WTC11 (cell line): ENCODE data around the gene OMA1. TPM values are rescaled to one million over a fixed set of nuclear protein-coding genes. Genes with fewer than 3 reads are reported as not detected.

Source experiments
- ATAC-seq: fragments of 200-7000 bp; cut with Tn5 transposase; 2 replicates; pipeline ENCODE4 v1.10.0; 2021; ENCODE audit warnings: mild to moderate bottlenecking, moderate library complexity
- CTCF ChIA-PET: fragments of 300-600 bp; sonication (Branson Sonifier 250); formaldehyde crosslinking; loops from one replicate; lab custom pipeline; 2021; ENCODE audit warnings: antibody characterized with exemption; lab: Charles Lee
- POLR2A ChIA-PET: fragments of 350-600 bp; sonication (Branson Sonifier 250); formaldehyde crosslinking; loops from one replicate; lab custom pipeline; 2021; ENCODE audit warnings: antibody characterized with exemption; lab: Charles Lee
- DNase-seq: peaks from one replicate; pipeline ENCODE4 v3.0.0; 2021; ENCODE audit warnings: low spot score
- H3K27ac Mint-ChIP-seq: 2 replicates; pipeline ENCODE4 v1.8.0; 2021; ENCODE audit warnings: mixed read lengths
- H3K27me3 Mint-ChIP-seq: 2 replicates; pipeline ENCODE4 v1.8.0; 2021; ENCODE audit warnings: low read depth, mild to moderate bottlenecking, moderate library complexity, mixed read lengths
- H3K36me3 Mint-ChIP-seq: 2 replicates; pipeline ENCODE4 v1.8.0; 2021; ENCODE audit warnings: mixed read lengths
- H3K4me1 Mint-ChIP-seq: 2 replicates; pipeline ENCODE4 v1.8.0; 2022; ENCODE audit warnings: mixed read lengths
- H3K4me3 Mint-ChIP-seq: 2 replicates; pipeline ENCODE4 v1.8.0; 2021; ENCODE audit warnings: mild to moderate bottlenecking, moderate library complexity, mixed read lengths
- H3K9me3 Mint-ChIP-seq: 2 replicates; pipeline ENCODE4 v1.8.0; 2021; ENCODE audit warnings: mixed read lengths
- ATF6 ChIP-seq: sonication (generic); formaldehyde crosslinking; IDR thresholded peaks from 2 replicates; pipeline ENCODE4 v1.8.1; 2023; ENCODE audit warnings: mild to moderate bottlenecking, missing genetic modification reagents
- CBFB ChIP-seq: sonication (generic); formaldehyde crosslinking; IDR thresholded peaks from 2 replicates; pipeline ENCODE4 v1.8.1; 2022; ENCODE audit warnings: mild to moderate bottlenecking, low read depth, missing genetic modification reagents
- CREM ChIP-seq: sonication (generic); formaldehyde crosslinking; IDR thresholded peaks from 2 replicates; pipeline ENCODE4 v1.8.1; 2022; ENCODE audit warnings: mild to moderate bottlenecking, missing genetic modification reagents, moderate library complexity
- FOXK1 ChIP-seq: sonication (generic); formaldehyde crosslinking; IDR thresholded peaks from 2 replicates; pipeline ENCODE4 v1.8.0; 2022; ENCODE audit warnings: mild to moderate bottlenecking, moderate library complexity, missing genetic modification reagents
- NFE2L1 ChIP-seq: sonication (generic); formaldehyde crosslinking; IDR thresholded peaks from 2 replicates; pipeline ENCODE4 v1.8.1; 2023; ENCODE audit warnings: missing genetic modification reagents
- PRRX2 ChIP-seq: fragments of 250-450 bp; sonication (Bioruptor Pico); IDR thresholded peaks from 2 replicates; pipeline ENCODE4 v1.8.0; 2021; ENCODE audit warnings: mild to moderate bottlenecking
- SMAD3 ChIP-seq: sonication (generic); formaldehyde crosslinking; IDR thresholded peaks from 2 replicates; pipeline ENCODE4 v1.8.0; 2022; ENCODE audit warnings: missing genetic modification reagents, mild to moderate bottlenecking, borderline replicate concordance
- SMAD4 ChIP-seq: sonication (generic); formaldehyde crosslinking; IDR thresholded peaks from 2 replicates; pipeline ENCODE4 v1.8.0; 2022; ENCODE audit warnings: mild to moderate bottlenecking, missing genetic modification reagents
- TEAD4 ChIP-seq: sonication (generic); formaldehyde crosslinking; IDR thresholded peaks from 2 replicates; pipeline ENCODE4 v1.8.0; 2022; ENCODE audit warnings: mild to moderate bottlenecking, missing genetic modification reagents
- ZNF396 ChIP-seq: fragments of 250-450 bp; sonication (Bioruptor Pico); IDR thresholded peaks from 2 replicates; pipeline ENCODE4 v1.8.0; 2021; ENCODE audit warnings: mild to moderate bottlenecking, moderate library complexity, borderline replicate concordance
- ZNF423 ChIP-seq: fragments of 250-450 bp; sonication (Bioruptor Pico); IDR thresholded peaks from 2 replicates; pipeline ENCODE4 v2.1.2; 2022; ENCODE audit warnings: mild to moderate bottlenecking, moderate library complexity
- total RNA-seq: library from RNA; stranded (reverse); gene quantifications from 3 replicates; pipeline ENCODE4 v1.2.3, GENCODE V29; 2021
- TF ChIP-seq, protein P1 (sequence below): fragments of 250-450 bp; sonication (Bioruptor Pico); IDR thresholded peaks from 2 replicates; pipeline ENCODE4 v1.9.0; 2021; ENCODE audit warnings: mild to moderate bottlenecking, borderline replicate concordance
- TF ChIP-seq, protein P2 (sequence below): sonication (generic); formaldehyde crosslinking; IDR thresholded peaks from 2 replicates; pipeline ENCODE4 v1.8.0; 2022; ENCODE audit warnings: mild to moderate bottlenecking, missing genetic modification reagents

OMA1 gene
- total RNA-seq, 1 experiment from 2014 or later, result 10.5 TPM

DNA sequence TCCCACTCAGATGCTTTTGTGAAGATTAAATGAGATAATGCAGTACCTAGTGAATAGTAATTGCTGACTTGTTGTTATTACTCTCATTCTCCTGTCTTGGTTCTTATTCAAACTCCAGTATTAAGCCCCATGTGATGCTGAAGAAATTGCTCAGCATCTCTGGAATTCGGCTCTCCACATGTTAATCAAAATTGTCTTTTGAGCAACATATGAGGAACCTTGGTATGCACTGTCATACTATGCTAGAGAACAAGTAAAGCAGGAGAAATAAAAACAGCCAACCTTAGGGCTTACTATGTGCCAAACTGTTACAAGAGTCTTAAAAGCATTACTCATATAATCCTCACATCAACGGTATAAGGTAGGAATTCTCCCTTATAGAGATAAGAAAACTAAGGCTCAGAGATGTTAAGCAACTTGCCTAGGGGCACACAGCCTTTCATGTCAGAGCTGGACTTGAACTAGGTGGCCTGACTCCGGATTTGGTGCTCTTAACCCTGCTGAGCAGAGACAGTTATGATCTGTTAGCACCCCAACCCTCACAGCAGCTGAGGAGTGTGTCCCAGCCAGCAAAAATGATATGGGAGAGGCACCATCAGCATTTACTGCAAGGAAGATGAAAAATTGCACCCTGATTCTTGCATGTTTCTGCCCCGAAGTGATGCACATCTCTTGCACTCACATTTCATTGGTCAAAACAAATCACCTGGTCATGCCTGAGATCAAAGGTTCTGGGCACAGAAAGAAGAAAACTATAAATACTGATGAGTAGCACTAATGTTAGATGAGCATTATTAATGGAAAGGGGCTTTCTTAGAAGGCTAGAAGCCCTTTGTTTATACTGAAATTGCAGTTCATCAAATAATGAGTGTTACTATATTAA is 102.3 kb downstream of the OMA1 start:
- Mint-ChIP-seq H3K36me3 (no peaks in the 10 kb centered on the region), H3K27me3 (no peaks in the 10 kb centered on the region), H3K4me1 (peaks cover 11% of the 10 kb centered on the region), H3K4me3 (no peak overlapping the region), H3K27ac (no peak overlapping the region), H3K9me3 (no peaks in the 10 kb centered on the region)
- DNase-seq (no peak), ATAC-seq (no peak)
- no peak for TF ChIP-seq SMAD4 (CRISPR knock-in tag)
- POLR2A ChIA-PET, result no interaction called here
- CTCF ChIA-PET, result no interaction called here

- CTCF ChIA-PET, result no interaction called here
These were observed 104.4 kb downstream of the OMA1 start for GRCh38 chr1:58442114-58442513.

GRCh38 chr1:58441699-58442098 is 104.8 kb downstream of the OMA1 start:
- ChIA-PET POLR2A (no interaction called here), CTCF (no interaction called here)
- peaks cover 13% of the 10 kb centered on the region for H3K4me1 Mint-ChIP-seq
- H3K27ac Mint-ChIP-seq, result no peak overlapping the region
- TF ChIP-seq ZNF423, result no peak
- ATAC-seq, result no peak
- no peaks in the 10 kb centered on the region for H3K27me3 Mint-ChIP-seq
- no peak for DNase-seq
- H3K4me3 Mint-ChIP-seq, result no peak overlapping the region
- H3K9me3 Mint-ChIP-seq, result no peaks in the 10 kb centered on the region
- no peaks in the 10 kb centered on the region for H3K36me3 Mint-ChIP-seq

More at GRCh38 chr1:58442114-58442513, 104.4 kb downstream of the OMA1 start:
- no peaks in the 10 kb centered on the region for H3K36me3 Mint-ChIP-seq
- TF ChIP-seq TEAD4 (CRISPR knock-in tag), result no peak
- TF ChIP-seq, protein P1, sequence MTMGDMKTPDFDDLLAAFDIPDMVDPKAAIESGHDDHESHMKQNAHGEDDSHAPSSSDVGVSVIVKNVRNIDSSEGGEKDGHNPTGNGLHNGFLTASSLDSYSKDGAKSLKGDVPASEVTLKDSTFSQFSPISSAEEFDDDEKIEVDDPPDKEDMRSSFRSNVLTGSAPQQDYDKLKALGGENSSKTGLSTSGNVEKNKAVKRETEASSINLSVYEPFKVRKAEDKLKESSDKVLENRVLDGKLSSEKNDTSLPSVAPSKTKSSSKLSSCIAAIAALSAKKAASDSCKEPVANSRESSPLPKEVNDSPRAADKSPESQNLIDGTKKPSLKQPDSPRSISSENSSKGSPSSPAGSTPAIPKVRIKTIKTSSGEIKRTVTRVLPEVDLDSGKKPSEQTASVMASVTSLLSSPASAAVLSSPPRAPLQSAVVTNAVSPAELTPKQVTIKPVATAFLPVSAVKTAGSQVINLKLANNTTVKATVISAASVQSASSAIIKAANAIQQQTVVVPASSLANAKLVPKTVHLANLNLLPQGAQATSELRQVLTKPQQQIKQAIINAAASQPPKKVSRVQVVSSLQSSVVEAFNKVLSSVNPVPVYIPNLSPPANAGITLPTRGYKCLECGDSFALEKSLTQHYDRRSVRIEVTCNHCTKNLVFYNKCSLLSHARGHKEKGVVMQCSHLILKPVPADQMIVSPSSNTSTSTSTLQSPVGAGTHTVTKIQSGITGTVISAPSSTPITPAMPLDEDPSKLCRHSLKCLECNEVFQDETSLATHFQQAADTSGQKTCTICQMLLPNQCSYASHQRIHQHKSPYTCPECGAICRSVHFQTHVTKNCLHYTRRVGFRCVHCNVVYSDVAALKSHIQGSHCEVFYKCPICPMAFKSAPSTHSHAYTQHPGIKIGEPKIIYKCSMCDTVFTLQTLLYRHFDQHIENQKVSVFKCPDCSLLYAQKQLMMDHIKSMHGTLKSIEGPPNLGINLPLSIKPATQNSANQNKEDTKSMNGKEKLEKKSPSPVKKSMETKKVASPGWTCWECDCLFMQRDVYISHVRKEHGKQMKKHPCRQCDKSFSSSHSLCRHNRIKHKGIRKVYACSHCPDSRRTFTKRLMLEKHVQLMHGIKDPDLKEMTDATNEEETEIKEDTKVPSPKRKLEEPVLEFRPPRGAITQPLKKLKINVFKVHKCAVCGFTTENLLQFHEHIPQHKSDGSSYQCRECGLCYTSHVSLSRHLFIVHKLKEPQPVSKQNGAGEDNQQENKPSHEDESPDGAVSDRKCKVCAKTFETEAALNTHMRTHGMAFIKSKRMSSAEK (CRISPR knock-in tag), result no peak
- H3K4me3 Mint-ChIP-seq, result no peak overlapping the region
- ATAC-seq (no peak), DNase-seq (no peak)
- no peak overlapping the region; the same call in 1 of the 2 replicates for H3K27ac Mint-ChIP-seq
- H3K27me3 Mint-ChIP-seq, result no peaks in the 10 kb centered on the region
- peaks cover 17% of the 10 kb centered on the region for H3K4me1 Mint-ChIP-seq
- no peaks in the 10 kb centered on the region for H3K9me3 Mint-ChIP-seq
- POLR2A ChIA-PET, result no interaction called here

GRCh38 chr1:58440696-58441095 is 105.8 kb downstream of the OMA1 start:
- ATAC-seq, result no peak
- Mint-ChIP-seq H3K4me3 (no peak overlapping the region), H3K27ac (no peak overlapping the region), H3K27me3 (no peaks in the 10 kb centered on the region), H3K9me3 (no peaks in the 10 kb centered on the region), H3K36me3 (no peaks in the 10 kb centered on the region), H3K4me1 (peaks cover 12% of the 10 kb centered on the region)
- ChIA-PET POLR2A (no interaction called here), CTCF (no interaction called here)
- TF ChIP-seq, protein P2, sequence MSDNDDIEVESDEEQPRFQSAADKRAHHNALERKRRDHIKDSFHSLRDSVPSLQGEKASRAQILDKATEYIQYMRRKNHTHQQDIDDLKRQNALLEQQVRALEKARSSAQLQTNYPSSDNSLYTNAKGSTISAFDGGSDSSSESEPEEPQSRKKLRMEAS (CRISPR knock-in tag), result no peak
- no peak for TF ChIP-seq CREM (CRISPR knock-in tag)
- no peak for TF ChIP-seq CBFB (CRISPR knock-in tag)
- no peak for TF ChIP-seq PRRX2 (CRISPR knock-in tag)
- no peak for TF ChIP-seq ZNF396
- no peak for TF ChIP-seq ATF6 (CRISPR knock-in tag)
- TF ChIP-seq SMAD3 (CRISPR knock-in tag), result no peak
- no peak for TF ChIP-seq NFE2L1 (CRISPR knock-in tag)
- TF ChIP-seq FOXK1 (CRISPR knock-in tag), result no peak
- no peak for DNase-seq
